ENCODE data around the gene DMGDH.
A peak's percentile ranks its signal among the peaks of the same experiment; 100 is the strongest.

The DMGDH gene

GRCh38 chr5:79069488-79070349 lies at the start of gene DMGDH, which contains the start of gene BHMT2:
TSS of gene DMGDH (minus strand) at chr5:79069674. CDS start at chr5:79069620, 54 bp downstream.
TSS of gene BHMT2 (plus strand) at chr5:79069767. CDS start at chr5:79069783, 16 bp downstream.
- DNase-seq (ENCODE audit: low spot score): no peak
- TF ChIP-seq, protein P1, sequence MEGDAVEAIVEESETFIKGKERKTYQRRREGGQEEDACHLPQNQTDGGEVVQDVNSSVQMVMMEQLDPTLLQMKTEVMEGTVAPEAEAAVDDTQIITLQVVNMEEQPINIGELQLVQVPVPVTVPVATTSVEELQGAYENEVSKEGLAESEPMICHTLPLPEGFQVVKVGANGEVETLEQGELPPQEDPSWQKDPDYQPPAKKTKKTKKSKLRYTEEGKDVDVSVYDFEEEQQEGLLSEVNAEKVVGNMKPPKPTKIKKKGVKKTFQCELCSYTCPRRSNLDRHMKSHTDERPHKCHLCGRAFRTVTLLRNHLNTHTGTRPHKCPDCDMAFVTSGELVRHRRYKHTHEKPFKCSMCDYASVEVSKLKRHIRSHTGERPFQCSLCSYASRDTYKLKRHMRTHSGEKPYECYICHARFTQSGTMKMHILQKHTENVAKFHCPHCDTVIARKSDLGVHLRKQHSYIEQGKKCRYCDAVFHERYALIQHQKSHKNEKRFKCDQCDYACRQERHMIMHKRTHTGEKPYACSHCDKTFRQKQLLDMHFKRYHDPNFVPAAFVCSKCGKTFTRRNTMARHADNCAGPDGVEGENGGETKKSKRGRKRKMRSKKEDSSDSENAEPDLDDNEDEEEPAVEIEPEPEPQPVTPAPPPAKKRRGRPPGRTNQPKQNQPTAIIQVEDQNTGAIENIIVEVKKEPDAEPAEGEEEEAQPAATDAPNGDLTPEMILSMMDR (IDR thresholded peaks at IDR 0.05; ENCODE audit: extremely low read depth, insufficient read depth, missing control alignments): no peak
- in situ Hi-C loops (cut with MboI; ENCODE audit: low pct_unique_long_range_greater_than_20kb, low sequenced_read_pairs, unreplicated experiment): no loop called here

- in situ Hi-C loops (cut with MboI; ENCODE audit: low pct_unique_long_range_greater_than_20kb, low sequenced_read_pairs, unreplicated experiment): no loop called here
- TF ChIP-seq, protein P1 (IDR thresholded peaks at IDR 0.05; ENCODE audit: extremely low read depth, insufficient read depth, missing control alignments): no peak
- no peak for DNase-seq (ENCODE audit: low spot score)
Measured at GRCh38 chr5:79112703-79113058, 43.2 kb upstream of the DMGDH start.

DNA sequence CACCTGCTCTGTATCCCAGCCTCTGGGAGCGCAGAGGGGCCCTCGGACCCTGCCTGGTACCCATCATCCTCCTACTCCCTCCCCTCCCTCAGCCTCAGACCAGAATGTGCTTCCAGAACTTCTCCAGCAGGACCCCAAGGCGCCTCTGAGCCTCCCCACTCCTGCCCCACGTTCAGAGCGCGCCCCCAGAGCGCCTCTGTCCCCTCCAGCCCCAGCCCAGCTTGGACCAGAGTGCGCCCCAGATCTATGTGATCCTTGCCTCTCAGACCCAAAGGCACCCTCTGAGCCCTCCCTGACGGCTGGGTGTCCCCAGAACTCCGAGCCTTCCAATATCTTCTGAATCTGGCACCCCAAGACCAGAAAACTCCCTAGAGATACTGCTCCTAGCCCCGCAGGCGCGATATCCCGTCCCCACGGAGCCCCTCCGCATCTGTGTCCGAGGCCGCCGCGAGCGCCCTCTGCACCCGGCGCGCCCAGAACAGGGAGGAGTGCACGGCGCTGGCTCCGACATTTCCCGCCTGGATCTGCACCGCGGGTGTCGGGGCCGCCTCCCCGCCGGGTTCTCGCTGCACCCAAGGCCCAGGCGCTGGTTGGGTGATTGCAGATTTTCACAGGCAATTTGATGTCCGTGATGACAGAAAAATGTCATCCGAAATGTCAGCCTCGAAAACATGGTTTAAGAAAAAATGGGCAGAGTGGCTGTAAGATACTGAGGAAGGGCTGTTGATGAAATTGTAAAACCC lies 42.7 kb upstream of the DMGDH start:
- TF ChIP-seq, protein P1 (IDR thresholded peaks at IDR 0.05; ENCODE audit: extremely low read depth, insufficient read depth, missing control alignments): no peak
- DNase-seq (ENCODE audit: low spot score): no peak
- in situ Hi-C loops (cut with MboI; ENCODE audit: low pct_unique_long_range_greater_than_20kb, low sequenced_read_pairs, unreplicated experiment): no loop called here

DNA sequence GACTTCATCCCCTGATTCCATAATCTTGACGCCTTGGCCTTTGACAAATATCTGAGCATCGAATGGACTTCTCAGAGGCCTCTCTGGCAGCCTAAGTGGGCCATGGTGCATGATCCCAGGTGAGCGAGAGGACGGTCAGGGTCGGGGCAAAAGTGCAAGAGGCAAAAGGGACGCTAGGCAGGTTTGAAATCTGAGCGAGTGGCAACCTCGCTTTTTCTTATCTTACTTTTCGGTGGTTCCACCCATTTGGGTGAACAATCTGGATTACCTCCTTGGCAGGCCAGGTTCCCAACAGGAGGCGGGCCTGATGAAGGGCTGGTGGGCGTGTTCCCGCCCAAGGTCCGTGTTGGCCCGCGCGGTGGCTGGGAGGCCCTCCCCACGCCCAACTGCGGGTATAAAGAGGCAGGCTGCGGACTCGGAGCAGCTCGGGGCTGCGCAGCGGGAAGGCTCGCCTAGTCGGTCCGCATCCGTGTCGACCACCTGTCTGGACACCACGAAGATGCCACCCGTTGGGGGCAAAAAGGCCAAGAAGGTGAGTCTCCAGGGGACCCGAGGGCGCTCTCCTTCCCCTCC lies 42.0 kb upstream of the DMGDH start, which contains the start of gene BHMT:
Gene BHMT (plus strand): TSS at position 423 of the 573 bp plus-strand sequence. CDS start 77 bp downstream, at position 500.
- in situ Hi-C loops (cut with MboI; ENCODE audit: low pct_unique_long_range_greater_than_20kb, low sequenced_read_pairs, unreplicated experiment): no loop called here
- TF ChIP-seq, protein P1 (IDR thresholded peaks at IDR 0.05; ENCODE audit: extremely low read depth, insufficient read depth, missing control alignments): no peak
- no peak for DNase-seq (ENCODE audit: low spot score)

GRCh38 chr5:79109527-79110492 lies 40.3 kb upstream of the DMGDH start:
- TF ChIP-seq, protein P1 (IDR thresholded peaks at IDR 0.05; ENCODE audit: extremely low read depth, insufficient read depth, missing control alignments): peak; percentile 71
- DNase-seq (ENCODE audit: low spot score): peak; percentile 61
- in situ Hi-C loops (cut with MboI; ENCODE audit: low pct_unique_long_range_greater_than_20kb, low sequenced_read_pairs, unreplicated experiment): no loop called here

Data from GM13977 (cell line).